Pancreas (tissue), 10 donors: ENCODE data around the gene BTBD17. TPM values are rescaled to one million over a fixed set of nuclear protein-coding genes. Genes with fewer than 3 reads are reported as not detected.

Source experiments
- ATAC-seq, 4 donors: fragments of 200-7000 bp; cut with Tn5 transposase; one replicate each; pipeline versions ENCODE4 v1.8.0 to v1.9.1; 2020; ENCODE audit warnings: mild to moderate bottlenecking in 4 of 4, moderate library complexity in 4 of 4
- DNase-seq, 6 donors: peaks; one replicate each; pipeline ENCODE4 v3.0.0-alpha.2; 2020
- FAIRE-seq: peaks from 2 replicates; lab custom pipeline; 2012; peaks lifted over from hg19 to GRCh38; lab: Jason Lieb, UNC
- H3K27ac ChIP-seq, 4 donors: fragments of 200-600 bp; sonication (generic); 1 replicate in 3 of 4; 2 replicates in 1 of 4; pipeline versions ENCODE4 v1.5.0 to v1.8.0; 2020
- H3K27me3 ChIP-seq, 4 donors: fragments of 200-600 bp; one replicate each; pipeline ENCODE4 v1.8.0; 2021
- H3K36me3 ChIP-seq, 3 donors: fragments of 200-600 bp; sonication (generic) in 1 of 3; one replicate each; pipeline versions ENCODE4 v1.5.0 to v1.8.0; 2020 to 2021
- H3K4me1 ChIP-seq, 3 donors: fragments of 200-600 bp; one replicate each; pipeline ENCODE4 v1.8.0; 2021
- H3K4me3 ChIP-seq, 4 donors: fragments of 200-600 bp; sonication (generic) in 2 of 4; one replicate each; pipeline versions ENCODE4 v1.5.0 to v1.8.0; 2020 to 2021
- H3K9me3 ChIP-seq, 4 donors: fragments of 200-600 bp; one replicate each; pipeline ENCODE4 v1.8.0; 2021
- WGBS, 2 donors: extraction: QIAGEN DNeasy Blood & Tissue Kit; methylation state at CpG; one replicate each; pipeline ENCODE4 v1.1.7; 2013; 5-methylcytosine and 5-hydroxymethylcytosine counted together
- intact Hi-C, 3 donors: fragments of 100-400 bp; cut with DNase I; formaldehyde crosslinking; loops; one replicate each; pipeline versions ENCODE4 v1.11.1 to v1.14.2; 2022
- polyA plus RNA-seq, 2 donors: library from polyadenylated mRNA; stranded (reverse); fragments of 200-250 nt; gene quantifications; one replicate each; pipeline ENCODE4 v1.2.3, GENCODE V29; 2013
- total RNA-seq, 6 donors: library from RNA; stranded (reverse); fragmentation: NEBNext Ultra II Directional in 4 of 6; extraction: Animal tissue kit (Norgen Biotek cat#: 25700) in 4 of 6; gene quantifications; one replicate each; pipeline versions ENCODE4 v1.2.1 to v1.2.4, GENCODE V29; 2021 to 2023
- TF ChIP-seq, protein P1 (sequence below), 4 donors: fragments of 200-600 bp; sonication (generic) in 3 of 4; IDR thresholded peaks; one replicate each; pipeline versions ENCODE4 v1.5.0 to v1.8.0; 2021; ENCODE audit warnings: antibody characterized with exemption in 4 of 4
- donor health status: healthy with polysubstance abuse.
- donor health status: DM: no; HTN: no; CAD: no; lungs with moderate emphysema.
- donor health status: DM: no; HTN: no; CAD: no.
- donor health status: control.
- donor health status: control.
- donor health status: Bipolar disorder and iron deficiency.
- donor health status: DM: yes; HTN: yes; CAD: no.
- donor health status: DM: no; HTN: no; CAD: no.
- donor health status: DM: no; HTN: no; CAD: no.
- donor health status: DM: yes; HTN: yes; CAD: no.

Gene BTBD17
- total and polyA plus RNA-seq, 8 donors = 0.08 to 1.7 (median 0.17) TPM

DNA sequence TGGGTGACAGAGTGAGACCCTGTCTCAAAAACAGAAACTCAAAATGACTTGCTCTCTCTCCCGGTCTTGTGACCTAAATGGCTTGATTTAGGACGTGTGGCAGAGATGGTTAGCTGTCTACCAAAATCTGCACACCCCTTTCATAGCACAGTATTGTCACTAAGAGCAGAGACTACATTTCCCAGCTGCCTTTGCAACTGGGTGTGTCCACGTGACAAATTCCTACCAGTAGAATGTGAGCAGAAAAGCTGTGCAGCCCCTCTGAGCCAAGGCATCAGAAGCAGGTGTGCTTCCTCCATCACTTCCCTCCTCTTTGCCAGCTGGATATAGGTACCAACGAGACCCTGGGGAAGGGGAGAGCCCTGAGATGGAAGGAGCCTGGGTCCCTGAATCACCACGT, 31.2 kb upstream of the BTBD17 start:
- no peak overlapping the region for H3K27ac ChIP-seq
- TF ChIP-seq, protein P1, sequence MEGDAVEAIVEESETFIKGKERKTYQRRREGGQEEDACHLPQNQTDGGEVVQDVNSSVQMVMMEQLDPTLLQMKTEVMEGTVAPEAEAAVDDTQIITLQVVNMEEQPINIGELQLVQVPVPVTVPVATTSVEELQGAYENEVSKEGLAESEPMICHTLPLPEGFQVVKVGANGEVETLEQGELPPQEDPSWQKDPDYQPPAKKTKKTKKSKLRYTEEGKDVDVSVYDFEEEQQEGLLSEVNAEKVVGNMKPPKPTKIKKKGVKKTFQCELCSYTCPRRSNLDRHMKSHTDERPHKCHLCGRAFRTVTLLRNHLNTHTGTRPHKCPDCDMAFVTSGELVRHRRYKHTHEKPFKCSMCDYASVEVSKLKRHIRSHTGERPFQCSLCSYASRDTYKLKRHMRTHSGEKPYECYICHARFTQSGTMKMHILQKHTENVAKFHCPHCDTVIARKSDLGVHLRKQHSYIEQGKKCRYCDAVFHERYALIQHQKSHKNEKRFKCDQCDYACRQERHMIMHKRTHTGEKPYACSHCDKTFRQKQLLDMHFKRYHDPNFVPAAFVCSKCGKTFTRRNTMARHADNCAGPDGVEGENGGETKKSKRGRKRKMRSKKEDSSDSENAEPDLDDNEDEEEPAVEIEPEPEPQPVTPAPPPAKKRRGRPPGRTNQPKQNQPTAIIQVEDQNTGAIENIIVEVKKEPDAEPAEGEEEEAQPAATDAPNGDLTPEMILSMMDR (IDR thresholded peaks at IDR 0.05) = no peak
- WGBS, 2 donors = 72 to 83% methylated on average over 5 of the region's 5 CpGs
- intact Hi-C loops = no loop called here
- no peaks in the 10 kb centered on the region for H3K9me3 ChIP-seq
- no peaks in the 10 kb centered on the region for H3K36me3 ChIP-seq
- no peaks in the 10 kb centered on the region for H3K27me3 ChIP-seq
- peak in 1 of 6 donors; percentile 2 for DNase-seq
- no peak for ATAC-seq
- H3K4me1 ChIP-seq = peaks cover 0 to 4% (median 0%) of the 10 kb centered on the region in 3 donors
- no peak for FAIRE-seq
- no peak overlapping the region for H3K4me3 ChIP-seq

DNA sequence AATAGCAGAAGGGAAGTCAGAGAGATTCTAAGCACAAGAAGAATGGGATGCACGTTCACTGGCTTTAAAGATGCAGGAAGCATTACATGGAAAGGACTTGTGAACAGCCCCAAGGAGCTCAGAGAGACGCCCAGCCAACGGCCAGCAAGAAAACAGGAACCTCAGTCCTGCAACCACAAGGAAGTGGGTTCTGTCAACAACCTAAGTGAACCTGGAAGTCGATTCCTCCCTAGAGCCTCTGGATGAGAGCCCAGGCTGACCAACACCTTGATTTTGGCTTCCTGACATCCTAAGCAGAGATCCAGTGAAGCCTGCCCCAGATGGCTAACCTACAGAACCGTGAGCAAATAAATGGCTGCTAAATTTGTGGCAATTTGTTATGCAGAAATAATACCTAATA, 30.1 kb upstream of the BTBD17 start:
- WGBS, 2 donors = 79 to 87% methylated on average over 5 of the region's 5 CpGs
- TF ChIP-seq, protein P1 (IDR thresholded peaks at IDR 0.05) = no peak
- H3K4me1 ChIP-seq = peaks cover 0 to 4% (median 0%) of the 10 kb centered on the region in 3 donors
- ATAC-seq (no peak), FAIRE-seq (no peak), DNase-seq (no peak)
- H3K27ac ChIP-seq = no peak overlapping the region
- no peaks in the 10 kb centered on the region for H3K27me3 ChIP-seq
- H3K4me3 ChIP-seq = no peak overlapping the region
- intact Hi-C loops = no loop called here
- no peaks in the 10 kb centered on the region for H3K9me3 ChIP-seq
- H3K36me3 ChIP-seq = no peaks in the 10 kb centered on the region

DNA sequence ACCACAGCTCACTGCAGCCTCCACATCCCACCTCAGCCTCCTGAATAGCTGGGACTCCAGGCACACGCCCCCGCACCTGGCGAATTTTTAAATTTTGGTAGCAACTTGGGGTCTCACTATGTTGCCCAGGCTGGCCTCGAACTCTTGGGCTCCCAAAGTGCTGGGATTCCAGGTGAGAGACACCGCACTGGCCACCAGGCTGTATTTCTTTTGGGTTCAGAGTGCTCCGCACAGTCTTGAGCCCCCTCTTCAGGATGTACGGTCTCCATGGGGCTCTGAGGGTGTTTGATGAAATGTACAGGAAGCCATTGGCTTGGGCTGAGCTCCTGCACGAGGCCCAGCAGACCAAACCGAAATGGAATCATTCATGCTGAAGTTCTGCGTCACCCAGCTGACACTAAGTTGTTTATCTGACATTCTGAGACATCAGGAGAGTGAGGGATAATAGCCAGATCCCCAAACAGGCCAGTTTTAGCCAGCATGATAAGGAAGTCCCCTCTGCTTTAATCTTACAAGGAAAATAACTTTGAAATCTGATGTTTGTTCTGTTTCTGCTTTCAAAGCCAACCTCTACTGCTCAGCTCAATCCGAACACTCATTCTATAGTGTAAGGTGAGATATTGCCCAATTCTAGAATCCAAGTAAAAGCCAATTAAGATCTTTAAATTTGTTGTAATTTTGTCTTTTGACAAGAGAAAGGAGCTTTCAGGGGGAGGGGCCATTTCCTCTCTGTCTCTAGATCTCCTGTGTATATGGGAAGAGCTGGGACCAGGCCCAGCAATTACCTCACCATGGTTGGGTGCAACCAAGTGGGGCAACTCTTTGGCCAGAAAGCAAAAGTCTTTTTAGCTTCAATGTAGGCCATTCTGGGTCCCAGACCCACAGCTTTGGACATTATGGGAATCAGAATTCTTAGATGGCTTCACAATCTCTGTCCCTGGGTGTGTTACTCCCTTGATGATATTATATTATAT, 29.3 kb upstream of the BTBD17 start:
- Histone ChIP-seq H3K4me3 (no peak overlapping the region), H3K9me3 (no peaks in the 10 kb centered on the region), H3K27ac (no peak overlapping the region), H3K36me3 (no peaks in the 10 kb centered on the region), H3K4me1 (peaks cover 0 to 4% (median 0%) of the 10 kb centered on the region in 3 donors), H3K27me3 (no peaks in the 10 kb centered on the region)
- FAIRE-seq (no peak), ATAC-seq (no peak), DNase-seq (peak in 1 of 6 donors; percentile 18)
- intact Hi-C loops = no loop called here
- TF ChIP-seq, protein P1 (IDR thresholded peaks at IDR 0.05) = no peak
- 82 to 85% methylated on average over 11 of the region's 11 CpGs for WGBS, 2 donors

DNA sequence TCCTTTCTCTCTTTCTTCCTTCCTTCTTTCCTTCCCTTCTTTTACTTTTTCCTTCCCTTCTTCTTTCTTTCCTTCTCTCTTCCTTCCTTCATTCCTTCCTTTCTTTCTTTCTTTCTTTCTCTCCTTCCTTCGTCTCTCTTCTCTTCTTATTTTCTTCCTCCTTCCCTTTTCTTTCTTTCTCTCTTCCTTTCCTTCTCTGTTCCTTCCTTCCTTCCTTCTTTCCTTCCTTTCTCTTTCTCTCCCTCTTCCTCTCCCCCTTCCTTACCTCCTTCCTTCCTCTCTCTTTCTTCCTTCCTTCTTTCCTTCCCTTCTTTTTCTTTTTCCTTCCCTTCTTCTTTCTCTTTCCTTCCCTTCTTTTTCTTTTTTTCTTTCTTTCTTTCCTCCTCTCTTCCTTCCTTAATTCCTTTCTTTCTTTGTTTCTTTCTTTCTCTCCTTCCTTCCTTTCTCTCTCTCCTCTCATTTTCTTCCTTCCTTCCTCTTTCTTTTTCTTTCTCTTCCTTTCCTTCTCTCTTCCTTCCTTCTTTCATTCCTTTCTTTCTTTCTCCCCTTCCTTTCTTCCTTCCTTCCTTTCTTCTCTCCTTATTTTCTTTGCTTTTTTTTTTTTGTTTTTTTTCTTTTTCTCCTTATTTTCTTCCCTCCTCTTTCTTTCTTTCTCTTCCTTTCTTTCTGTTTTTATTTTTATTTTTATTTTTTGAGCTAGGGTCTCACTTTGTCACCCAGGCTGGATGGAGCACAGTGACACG, 28.4 kb upstream of the BTBD17 start:
- TF ChIP-seq, protein P1 (IDR thresholded peaks at IDR 0.05) = no peak

More for the DNA sequence above, 28.4 kb upstream of the BTBD17 start:
- intact Hi-C loops = no loop called here
- Histone ChIP-seq H3K36me3 (no peaks in the 10 kb centered on the region), H3K4me3 (no peak overlapping the region), H3K4me1 (no peaks in the 10 kb centered on the region), H3K27me3 (no peaks in the 10 kb centered on the region), H3K27ac (no peak overlapping the region), H3K9me3 (no peaks in the 10 kb centered on the region)
- ATAC-seq (no peak), FAIRE-seq (no peak), DNase-seq (no peak)
- WGBS, 2 donors = 64 to 86% methylated on average over 2 of the region's 2 CpGs
